HUES6 (cell line): ENCODE results near the gene GPD2.

Experiments used
- H3K27ac ChIP-seq: 2 replicates; pipeline ENCODE4 v1.7.0; 2013; ENCODE audit warnings: low read depth, mild to moderate bottlenecking, low read length, inconsistent platforms
- H3K27me3 ChIP-seq: 2 replicates; pipeline ENCODE4 v1.6.1; 2013; ENCODE audit warnings: low read length; ENCODE audit not compliant: control insufficient read depth, insufficient read depth
- H3K36me3 ChIP-seq: 2 replicates; pipeline ENCODE4 v1.6.1; 2013; ENCODE audit warnings: low read length; ENCODE audit not compliant: control insufficient read depth, insufficient read depth
- H3K4me1 ChIP-seq: 2 replicates; pipeline ENCODE4 v1.6.1; 2013; ENCODE audit warnings: low read length; ENCODE audit not compliant: control insufficient read depth, insufficient read depth
- H3K4me3 ChIP-seq: 2 replicates; pipeline ENCODE4 v1.5.1; 2013; ENCODE audit warnings: low read depth, low read length
- H3K9ac ChIP-seq: one replicate; pipeline ENCODE4 v1.6.1; 2013; ENCODE audit warnings: mild to moderate bottlenecking, low read length
- H3K9me3 ChIP-seq: 2 replicates; pipeline ENCODE4 v1.6.1; 2013; ENCODE audit warnings: low read depth, low read length; ENCODE audit not compliant: control insufficient read depth, insufficient read depth

The GPD2 gene

GRCh38 chr2:156563994-156564753, 128.0 kb downstream of the GPD2 start:
- Histone ChIP-seq H3K27ac (no peak overlapping the region), H3K4me3 (no peak overlapping the region), H3K4me1 (peaks cover 14% of the 10 kb centered on the region), H3K9me3 (no peaks in the 10 kb centered on the region), H3K9ac (no peak overlapping the region), H3K36me3 (no peaks in the 10 kb centered on the region), H3K27me3 (no peaks in the 10 kb centered on the region)

- H3K27ac ChIP-seq: no peak overlapping the region
- H3K4me1 ChIP-seq: peaks cover 17% of the 10 kb centered on the region
- H3K4me3 ChIP-seq: no peak overlapping the region
- no peak overlapping the region for H3K9ac ChIP-seq
- no peaks in the 10 kb centered on the region for H3K36me3 ChIP-seq
- H3K9me3 ChIP-seq: no peaks in the 10 kb centered on the region
- no peaks in the 10 kb centered on the region for H3K27me3 ChIP-seq
Observed at GRCh38 chr2:156565066-156565710, 129.0 kb downstream of the GPD2 start.

GRCh38 chr2:156573710-156574109, 137.5 kb downstream of the GPD2 start:
- no peaks in the 10 kb centered on the region for H3K9me3 ChIP-seq
- no peak overlapping the region for H3K9ac ChIP-seq
- no peak overlapping the region for H3K27ac ChIP-seq
- no peak overlapping the region for H3K4me3 ChIP-seq
- no peaks in the 10 kb centered on the region for H3K36me3 ChIP-seq
- no peaks in the 10 kb centered on the region for H3K27me3 ChIP-seq
- peaks cover 3% of the 10 kb centered on the region; the same call in 1 of the 2 replicates for H3K4me1 ChIP-seq

DNA sequence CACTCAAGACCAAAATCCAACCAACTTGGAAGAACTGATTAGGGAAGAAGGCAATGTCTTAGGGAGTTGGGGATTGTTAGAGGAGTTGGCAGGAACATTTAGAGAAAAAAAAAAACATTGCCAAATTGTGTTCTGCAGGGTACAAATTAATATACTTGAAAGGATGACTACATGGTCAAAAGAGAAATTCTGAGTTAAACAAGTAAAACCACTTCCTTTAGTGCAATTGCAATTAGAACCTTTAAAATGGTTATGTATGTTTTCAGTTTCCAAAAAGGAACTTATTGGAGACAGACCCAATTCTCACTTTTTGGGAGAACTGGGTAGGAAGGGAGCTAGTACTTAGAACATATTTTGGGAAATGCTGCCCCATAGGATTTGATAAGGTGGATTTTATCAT, 137.9 kb downstream of the GPD2 start:
- H3K27ac ChIP-seq: no peak overlapping the region
- H3K9me3 ChIP-seq: no peaks in the 10 kb centered on the region
- no peaks in the 10 kb centered on the region for H3K36me3 ChIP-seq
- no peak overlapping the region for H3K9ac ChIP-seq
- no peak overlapping the region for H3K4me3 ChIP-seq
- H3K4me1 ChIP-seq: peaks cover 3% of the 10 kb centered on the region; the same call in 1 of the 2 replicates
- H3K27me3 ChIP-seq: no peaks in the 10 kb centered on the region

- Histone ChIP-seq H3K9me3 (no peaks in the 10 kb centered on the region), H3K9ac (no peak overlapping the region), H3K27me3 (no peaks in the 10 kb centered on the region), H3K4me3 (no peak overlapping the region), H3K27ac (no peak overlapping the region), H3K36me3 (no peaks in the 10 kb centered on the region), H3K4me1 (peaks cover 6% of the 10 kb centered on the region; the same call in 1 of the 2 replicates)
Observed at GRCh38 chr2:156576005-156576404, 139.8 kb downstream of the GPD2 start.

DNA sequence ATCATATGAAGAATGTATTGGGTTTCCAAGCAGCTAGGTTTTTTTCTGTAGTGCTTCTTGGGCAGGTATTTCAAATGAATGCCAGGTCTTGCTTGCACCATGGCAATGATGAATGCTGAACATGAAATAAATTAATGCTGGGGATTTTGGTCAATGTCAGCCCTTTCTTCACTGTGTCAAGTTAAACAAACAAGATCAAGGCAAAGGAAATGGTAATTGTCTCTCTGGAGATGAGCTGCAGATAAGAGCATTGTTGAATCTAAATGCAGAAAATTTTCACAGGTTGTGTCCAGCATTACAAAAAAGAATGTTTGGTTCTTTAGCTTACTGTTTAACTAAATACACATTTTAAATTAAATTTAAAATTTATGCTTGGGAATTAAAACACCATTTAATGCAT, 144.3 kb downstream of the GPD2 start:
- Histone ChIP-seq H3K9me3 (no peaks in the 10 kb centered on the region), H3K4me1 (peaks cover 6% of the 10 kb centered on the region; the same call in 1 of the 2 replicates), H3K27ac (no peak overlapping the region), H3K4me3 (no peak overlapping the region), H3K27me3 (no peaks in the 10 kb centered on the region), H3K36me3 (no peaks in the 10 kb centered on the region), H3K9ac (no peak overlapping the region)

GRCh38 chr2:156581280-156581679, 145.1 kb downstream of the GPD2 start:
- H3K27me3 ChIP-seq: no peaks in the 10 kb centered on the region
- H3K36me3 ChIP-seq: no peaks in the 10 kb centered on the region
- no peak overlapping the region for H3K9ac ChIP-seq
- H3K4me3 ChIP-seq: no peak overlapping the region
- H3K9me3 ChIP-seq: no peaks in the 10 kb centered on the region
- peaks cover 6% of the 10 kb centered on the region; the same call in 1 of the 2 replicates for H3K4me1 ChIP-seq
- no peak overlapping the region for H3K27ac ChIP-seq

DNA sequence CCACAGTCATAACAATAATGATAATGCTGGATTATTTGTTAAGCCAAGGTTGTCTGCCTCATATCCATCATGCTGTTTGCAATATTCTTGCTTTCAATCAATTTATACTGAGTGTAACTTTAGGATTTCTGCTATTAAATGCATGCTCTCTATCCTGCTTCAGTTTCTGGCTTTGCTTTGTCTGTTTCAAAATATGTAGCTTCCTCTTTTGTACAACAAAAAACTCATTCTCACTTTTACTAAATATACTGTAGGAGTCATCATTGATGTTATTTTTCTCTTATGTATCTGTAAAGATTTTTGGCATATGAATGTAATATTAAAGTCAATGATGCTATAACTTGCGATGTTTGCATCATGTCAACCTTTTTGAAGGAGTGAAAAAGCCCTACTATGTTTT, 149.3 kb downstream of the GPD2 start:
- H3K27ac ChIP-seq: no peak overlapping the region
- no peaks in the 10 kb centered on the region for H3K9me3 ChIP-seq
- H3K27me3 ChIP-seq: no peaks in the 10 kb centered on the region
- no peaks in the 10 kb centered on the region for H3K36me3 ChIP-seq
- no peak overlapping the region for H3K4me3 ChIP-seq
- H3K4me1 ChIP-seq: peaks cover 18% of the 10 kb centered on the region
- no peak overlapping the region for H3K9ac ChIP-seq

DNA sequence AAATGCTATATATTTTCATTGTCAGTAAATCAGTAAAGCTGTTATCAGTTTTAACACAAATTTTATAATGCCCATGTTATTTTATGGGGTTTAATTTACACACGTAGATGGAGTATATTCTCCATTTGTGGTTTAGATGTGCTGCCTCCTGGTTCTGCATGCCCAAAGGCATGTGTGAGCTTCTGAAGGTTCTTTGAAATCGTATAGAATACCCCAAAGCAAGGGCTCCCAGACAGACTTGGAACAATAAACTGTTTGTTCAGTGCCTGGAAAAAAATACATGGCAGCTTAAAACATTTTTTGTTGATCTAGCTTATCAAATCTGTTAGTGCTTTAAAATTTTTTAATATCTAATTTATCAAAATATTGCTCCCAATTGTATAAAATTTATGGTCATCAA, 150.4 kb downstream of the GPD2 start:
- Histone ChIP-seq H3K9ac (no peak overlapping the region), H3K36me3 (no peaks in the 10 kb centered on the region), H3K27me3 (no peaks in the 10 kb centered on the region), H3K9me3 (no peaks in the 10 kb centered on the region), H3K4me1 (peaks cover 21% of the 10 kb centered on the region), H3K4me3 (no peak overlapping the region), H3K27ac (no peak overlapping the region)

GRCh38 chr2:156589381-156590079, 153.4 kb downstream of the GPD2 start:
- no peak overlapping the region for H3K9ac ChIP-seq
- no peak overlapping the region for H3K27ac ChIP-seq
- no peaks in the 10 kb centered on the region for H3K27me3 ChIP-seq
- H3K9me3 ChIP-seq: no peaks in the 10 kb centered on the region
- H3K4me3 ChIP-seq: no peak overlapping the region
- H3K36me3 ChIP-seq: no peaks in the 10 kb centered on the region
- H3K4me1 ChIP-seq: peaks cover 44% of the 10 kb centered on the region
